ENCODE data around the gene PRDM8.

Gene PRDM8

DNA sequence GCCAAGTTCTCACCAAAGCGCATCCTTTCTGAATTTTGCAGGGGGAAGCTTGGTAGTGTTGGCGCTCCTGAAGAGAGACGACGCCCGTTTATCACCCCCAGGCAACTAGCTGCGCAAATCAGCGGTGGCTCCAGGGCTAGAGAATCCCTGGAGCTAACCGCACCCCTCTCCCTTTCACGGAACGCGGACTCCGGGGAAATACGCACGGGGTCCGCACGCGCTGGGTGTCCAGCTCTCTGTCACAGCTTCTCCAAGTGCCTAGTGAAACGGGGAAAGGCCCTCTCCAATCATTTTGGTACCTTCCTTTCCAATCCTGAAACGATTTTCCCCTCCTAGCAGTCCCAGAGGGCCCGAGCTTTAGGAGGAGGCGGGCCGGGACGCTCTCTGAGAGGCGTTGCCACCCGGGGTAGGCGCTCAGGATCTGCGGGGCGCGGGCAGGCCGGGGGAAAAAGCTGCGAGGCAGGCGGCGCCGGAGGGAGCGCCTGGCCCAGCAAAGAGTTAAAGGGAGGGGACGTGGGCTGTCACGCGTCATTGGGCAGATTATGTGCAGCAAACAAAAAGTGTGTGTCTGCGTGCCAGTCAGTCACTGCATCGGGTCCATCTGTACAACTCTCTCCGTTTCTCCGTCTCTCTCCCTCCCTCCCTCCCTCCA lies at the start of gene PRDM8:
Gene PRDM8, plus strand, starts transcription at position 582 of the 652 bp plus-strand sequence. CDS start 2,578 bp downstream, outside the sequence.
- Histone ChIP-seq H3K36me3 (ENCODE audit: control insufficient read depth, low read length) (no peaks in the 10 kb centered on the region), H3K9me2 (replicated peaks; ENCODE audit: control insufficient read depth, low read length) (no peaks in the 10 kb centered on the region), H4K20me1 (ENCODE audit: control insufficient read depth, insufficient read depth, low read depth, low read length) (no peaks in the 10 kb centered on the region), H3K4me1 (ENCODE audit: control insufficient read depth, low read length) (peaks cover 9% of the 10 kb centered on the region), H3K27me3 (ENCODE audit: control insufficient read depth, low read length) (peaks cover 60% of the 10 kb centered on the region), H3K27ac (ENCODE audit: low read depth, low read length) (no peak within 1 kb of the TSS), H3K9me3 (ENCODE audit: control insufficient read depth, insufficient read depth, low read length) (no peaks in the 10 kb centered on the region), H3K4me3 (ENCODE audit: low read length) (no peak within 1 kb of the TSS), H3F3A (ENCODE audit: control insufficient read depth, insufficient read depth) (no peaks in the 10 kb centered on the region), H3K4me2 (ENCODE audit: low read length) (peak within 1 kb of the TSS; percentile 13), H3K79me2 (ENCODE audit: control insufficient read depth, low read length) (no peaks in the 10 kb centered on the region)
- TF ChIP-seq EZH2phosphoT487 (IDR thresholded peaks at IDR 0.05; ENCODE audit: borderline replicate concordance, low read length): no peak
- TF ChIP-seq, protein P1, sequence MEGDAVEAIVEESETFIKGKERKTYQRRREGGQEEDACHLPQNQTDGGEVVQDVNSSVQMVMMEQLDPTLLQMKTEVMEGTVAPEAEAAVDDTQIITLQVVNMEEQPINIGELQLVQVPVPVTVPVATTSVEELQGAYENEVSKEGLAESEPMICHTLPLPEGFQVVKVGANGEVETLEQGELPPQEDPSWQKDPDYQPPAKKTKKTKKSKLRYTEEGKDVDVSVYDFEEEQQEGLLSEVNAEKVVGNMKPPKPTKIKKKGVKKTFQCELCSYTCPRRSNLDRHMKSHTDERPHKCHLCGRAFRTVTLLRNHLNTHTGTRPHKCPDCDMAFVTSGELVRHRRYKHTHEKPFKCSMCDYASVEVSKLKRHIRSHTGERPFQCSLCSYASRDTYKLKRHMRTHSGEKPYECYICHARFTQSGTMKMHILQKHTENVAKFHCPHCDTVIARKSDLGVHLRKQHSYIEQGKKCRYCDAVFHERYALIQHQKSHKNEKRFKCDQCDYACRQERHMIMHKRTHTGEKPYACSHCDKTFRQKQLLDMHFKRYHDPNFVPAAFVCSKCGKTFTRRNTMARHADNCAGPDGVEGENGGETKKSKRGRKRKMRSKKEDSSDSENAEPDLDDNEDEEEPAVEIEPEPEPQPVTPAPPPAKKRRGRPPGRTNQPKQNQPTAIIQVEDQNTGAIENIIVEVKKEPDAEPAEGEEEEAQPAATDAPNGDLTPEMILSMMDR (IDR thresholded peaks at IDR 0.05; ENCODE audit: low read depth, low read length, poor library complexity, severe bottlenecking): no peak

DNA sequence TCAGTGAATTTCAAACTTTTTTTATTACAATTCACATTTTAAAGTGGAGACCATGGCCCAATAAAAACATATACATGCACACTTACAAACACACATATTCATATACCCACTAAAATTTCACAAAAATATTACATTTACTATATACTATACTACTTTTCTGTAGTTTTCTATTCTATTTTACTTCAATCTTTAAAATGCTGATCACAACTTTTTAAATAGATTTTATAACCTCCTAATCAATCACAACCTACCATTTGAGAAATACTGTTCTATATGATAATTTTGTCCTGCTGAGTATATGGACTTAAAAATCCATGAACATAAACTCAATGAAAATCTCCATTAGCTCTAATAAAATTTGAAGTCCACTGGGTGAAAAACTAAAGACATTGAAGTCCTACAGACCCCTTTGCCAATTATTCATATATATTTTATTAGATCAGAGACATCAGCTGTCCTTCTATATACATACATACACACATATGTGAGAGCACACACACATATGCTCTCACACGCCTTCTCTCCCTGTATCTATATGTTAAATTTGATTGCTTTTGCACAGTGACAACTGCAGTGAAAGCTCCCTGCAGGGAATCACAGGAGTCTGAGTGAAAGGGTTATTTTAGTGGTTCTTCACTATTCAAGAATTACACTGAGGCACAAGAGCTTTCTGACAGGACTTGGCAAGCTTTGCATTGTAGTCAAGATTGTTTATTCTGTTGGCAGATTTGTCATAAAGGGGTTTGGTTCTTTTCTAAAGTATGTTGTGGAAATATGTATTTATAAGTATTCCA lies 46.7 kb upstream of the PRDM8 start:
- Histone ChIP-seq H3K9me2 (replicated peaks; ENCODE audit: control insufficient read depth, low read length) (no peaks in the 10 kb centered on the region), H3K4me1 (ENCODE audit: control insufficient read depth, low read length) (no peaks in the 10 kb centered on the region)
- TF ChIP-seq EZH2phosphoT487 (IDR thresholded peaks at IDR 0.05; ENCODE audit: borderline replicate concordance, low read length): no peak
- TF ChIP-seq, protein P1 (IDR thresholded peaks at IDR 0.05; ENCODE audit: low read depth, low read length, poor library complexity, severe bottlenecking): no peak

DNA sequence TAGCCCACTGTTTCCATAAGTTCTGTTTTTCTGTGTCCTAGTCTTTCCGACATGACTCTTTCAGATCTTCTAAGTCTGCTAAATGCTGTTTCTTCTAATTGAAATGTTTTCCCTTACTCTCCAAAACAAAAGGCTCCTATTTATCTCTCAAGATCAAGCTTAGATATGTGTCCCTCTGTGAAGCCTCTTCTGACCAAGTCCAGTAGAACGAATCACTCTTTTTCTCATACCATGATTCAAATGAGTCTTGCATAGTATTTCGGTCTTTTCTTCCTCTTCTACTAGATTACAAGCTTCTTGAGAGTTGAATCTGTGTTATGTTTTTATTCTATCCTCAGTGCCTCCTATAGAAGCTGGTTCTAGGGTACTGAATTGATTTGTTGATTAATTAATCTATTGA lies 45.3 kb upstream of the PRDM8 start:
- Histone ChIP-seq H3F3A (ENCODE audit: control insufficient read depth, insufficient read depth) (no peaks in the 10 kb centered on the region), H3K36me3 (ENCODE audit: control insufficient read depth, low read length) (no peaks in the 10 kb centered on the region), H3K4me2 (ENCODE audit: low read length) (no peak overlapping the region), H3K27me3 (ENCODE audit: control insufficient read depth, low read length) (no peaks in the 10 kb centered on the region), H3K9me2 (replicated peaks; ENCODE audit: control insufficient read depth, low read length) (no peaks in the 10 kb centered on the region), H3K79me2 (ENCODE audit: control insufficient read depth, low read length) (no peaks in the 10 kb centered on the region), H3K9me3 (ENCODE audit: control insufficient read depth, insufficient read depth, low read length) (no peaks in the 10 kb centered on the region), H3K27ac (ENCODE audit: low read depth, low read length) (no peak overlapping the region), H3K4me3 (ENCODE audit: low read length) (no peak overlapping the region), H3K4me1 (ENCODE audit: control insufficient read depth, low read length) (no peaks in the 10 kb centered on the region), H4K20me1 (ENCODE audit: control insufficient read depth, insufficient read depth, low read depth, low read length) (no peaks in the 10 kb centered on the region)
- TF ChIP-seq, protein P1 (IDR thresholded peaks at IDR 0.05; ENCODE audit: low read depth, low read length, poor library complexity, severe bottlenecking): no peak
- no peak for TF ChIP-seq EZH2phosphoT487 (IDR thresholded peaks at IDR 0.05; ENCODE audit: borderline replicate concordance, low read length)

More for the DNA sequence above, 46.7 kb upstream of the PRDM8 start:
- Histone ChIP-seq H3K36me3 (ENCODE audit: control insufficient read depth, low read length) (no peaks in the 10 kb centered on the region), H4K20me1 (ENCODE audit: control insufficient read depth, insufficient read depth, low read depth, low read length) (no peaks in the 10 kb centered on the region), H3F3A (ENCODE audit: control insufficient read depth, insufficient read depth) (no peaks in the 10 kb centered on the region), H3K4me3 (ENCODE audit: low read length) (no peak overlapping the region), H3K9me3 (ENCODE audit: control insufficient read depth, insufficient read depth, low read length) (no peaks in the 10 kb centered on the region), H3K27ac (ENCODE audit: low read depth, low read length) (no peak overlapping the region), H3K27me3 (ENCODE audit: control insufficient read depth, low read length) (no peaks in the 10 kb centered on the region), H3K79me2 (ENCODE audit: control insufficient read depth, low read length) (no peaks in the 10 kb centered on the region), H3K4me2 (ENCODE audit: low read length) (no peak overlapping the region)

Measured in DOHH2 (cell line).